GM12865 (cell line): ENCODE data around the gene LHPP.
A peak's percentile ranks its signal among the peaks of the same experiment; 100 is the strongest.

Source experiments
- DNase-seq: peaks from one replicate; pipeline ENCODE4 v3.0.0; 2010; ENCODE audit warnings: low read depth
- H3K4me3 ChIP-seq: 2 replicates; pipeline ENCODE4 v1.5.1; 2011; ENCODE audit warnings: mild to moderate bottlenecking, low read depth, low read length, control low read depth
- CTCF ChIP-seq: IDR thresholded peaks from 2 replicates; pipeline ENCODE4 v1.5.1; 2011; ENCODE audit warnings: low read length, control low read depth, low read depth, inconsistent platforms; ENCODE audit not compliant: insufficient read depth; ENCODE audit errors: missing control alignments

LHPP gene

GRCh38 chr10:124458473-124458872 is 3.1 kb upstream of the LHPP start:
- H3K4me3 ChIP-seq = no peak overlapping the region
- no peak for DNase-seq
- TF ChIP-seq CTCF = no peak

GRCh38 chr10:124458889-124459288 is 2.7 kb upstream of the LHPP start:
- no peak for TF ChIP-seq CTCF
- no peak overlapping the region for H3K4me3 ChIP-seq
- DNase-seq = no peak

GRCh38 chr10:124459395-124459794 is 2.2 kb upstream of the LHPP start:
- no peak for DNase-seq
- no peak overlapping the region for H3K4me3 ChIP-seq
- no peak for TF ChIP-seq CTCF

GRCh38 chr10:124460144-124460543 is 1.5 kb upstream of the LHPP start:
- DNase-seq = no peak
- H3K4me3 ChIP-seq = no peak overlapping the region
- no peak for TF ChIP-seq CTCF

GRCh38 chr10:124462348-124462695 is 699 bp downstream of the LHPP start:
- no peak for DNase-seq
- no peak for TF ChIP-seq CTCF
- H3K4me3 ChIP-seq = peak overlapping the region; percentile 79

- no peak overlapping the region for H3K4me3 ChIP-seq
- TF ChIP-seq CTCF = no peak
These were observed 2.7 kb downstream of the LHPP start for GRCh38 chr10:124464028-124464965.

More at GRCh38 chr10:124464028-124464965, 2.7 kb downstream of the LHPP start:
- no peak for DNase-seq
